H1 (cell line): ENCODE measurements around the gene ZNF132. TPM values are rescaled to one million over a fixed set of nuclear protein-coding genes. Genes with fewer than 3 reads are reported as not detected.

ENCODE experiments used
- CTCF ChIA-PET: fragments of 300-600 bp; sonication (Branson Sonifier 250); formaldehyde crosslinking; loops from one replicate; lab custom pipeline; 2021; ENCODE audit not compliant: partially characterized antibody; lab: Charles Lee
- POLR2A ChIA-PET: fragments of 300-600 bp; sonication (Branson Sonifier 250); formaldehyde crosslinking; loops from one replicate; lab custom pipeline; 2021; ENCODE audit warnings: inconsistent platforms; ENCODE audit not compliant: partially characterized antibody; lab: Charles Lee
- DNase-seq, 2 experiments: peaks; one replicate each; pipeline versions ENCODE4 v3.0.0 to v3.0.0-alpha.2; 2010 to 2022; ENCODE audit warnings: low spot score in 2 of 2, low read depth in 1 of 2, mixed read lengths in 1 of 2
- FAIRE-seq: peaks from 2 replicates; lab custom pipeline; 2011; peaks lifted over from hg19 to GRCh38; lab: Jason Lieb, UNC
- H2AFZ ChIP-seq: 2 replicates; pipeline ENCODE4 v1.8.1; 2012; ENCODE audit warnings: low read length, inconsistent platforms
- H2AK5ac ChIP-seq: 2 replicates; pipeline ENCODE4 v1.6.1; 2013; ENCODE audit warnings: low read depth, low read length
- H2BK120ac ChIP-seq: replicated peaks from 2 replicates; pipeline ENCODE3; 2013; ENCODE audit warnings: low read depth, low read length, inconsistent platforms
- H2BK12ac ChIP-seq: 2 replicates; pipeline ENCODE4 v1.6.1; 2013; ENCODE audit warnings: low read depth, low read length
- H2BK15ac ChIP-seq: 2 replicates; pipeline ENCODE4 v1.6.1; 2013; ENCODE audit warnings: low read length
- H2BK20ac ChIP-seq: 2 replicates; pipeline ENCODE4 v1.6.1; 2013; ENCODE audit warnings: low read length
- H2BK5ac ChIP-seq: 2 replicates; pipeline ENCODE4 v1.6.1; 2013; ENCODE audit warnings: low read depth, low read length
- H3K14ac ChIP-seq: 2 replicates; pipeline ENCODE4 v1.6.1; 2013; ENCODE audit warnings: inconsistent platforms; ENCODE audit not compliant: insufficient read length
- H3K18ac ChIP-seq: 2 replicates; pipeline ENCODE4 v1.6.1; 2013; ENCODE audit warnings: low read length; ENCODE audit errors: extremely low read depth
- H3K23ac ChIP-seq: 2 replicates; pipeline ENCODE4 v1.6.1; 2013; ENCODE audit warnings: inconsistent platforms; ENCODE audit not compliant: insufficient read length
- H3K23me2 ChIP-seq: 2 replicates; pipeline ENCODE4 v1.6.1; 2013; ENCODE audit warnings: low read depth, low read length
- H3K27ac ChIP-seq: 2 replicates; pipeline ENCODE4 v1.6.1; 2011; ENCODE audit warnings: low read depth, low read length, inconsistent platforms
- H3K27me3 ChIP-seq, 4 experiments: replicated peaks in 1 of 4; 1 replicate in 1 of 4; 2 replicates in 3 of 4; pipeline versions ENCODE4 v1.6.1 to v1.8.1; 2011 to 2013; ENCODE audit warnings: low read length in 3 of 4, mild to moderate bottlenecking in 3 of 4, inconsistent platforms in 2 of 4, mixed read lengths in 2 of 4, moderate library complexity in 1 of 4; ENCODE audit not compliant: control insufficient read depth in 3 of 4, insufficient read depth in 3 of 4; ENCODE audit errors: extremely low read depth in 1 of 4
- H3K36me3 ChIP-seq, 4 experiments: 2 replicates each; pipeline versions ENCODE4 v1.6.1 to v1.8.1; 2011 to 2013; ENCODE audit warnings: mild to moderate bottlenecking in 4 of 4, low read length in 3 of 4, moderate library complexity in 2 of 4, control low read depth in 1 of 4, inconsistent platforms in 1 of 4; ENCODE audit not compliant: insufficient read depth in 4 of 4, control insufficient read depth in 2 of 4
- H3K4ac ChIP-seq: replicated peaks from 2 replicates; pipeline ENCODE3; 2013; ENCODE audit warnings: low read length, low read depth, mixed read lengths, inconsistent platforms; ENCODE audit not compliant: insufficient read length
- H3K4me1 ChIP-seq, 4 experiments: replicated peaks in 1 of 4; 1 replicate in 1 of 4; 2 replicates in 3 of 4; pipeline versions ENCODE4 v1.6.1 to v1.8.1; 2011 to 2013; ENCODE audit warnings: low read length in 3 of 4, inconsistent platforms in 2 of 4, mixed read lengths in 1 of 4; ENCODE audit not compliant: insufficient read depth in 4 of 4, control insufficient read depth in 3 of 4
- H3K4me2 ChIP-seq, 2 experiments: 2 replicates each; pipeline versions ENCODE4 v1.6.1 to v1.8.1; 2011 to 2013; ENCODE audit warnings: low read depth in 2 of 2, low read length in 2 of 2, control low read depth in 1 of 2, inconsistent platforms in 1 of 2, mild to moderate bottlenecking in 1 of 2; ENCODE audit not compliant: insufficient read depth in 1 of 2
- H3K4me3 ChIP-seq, 4 experiments: fragments of 200-600, 300-600 bp in 1 of 4; sonication (generic), shearing (Covaris generic), sonication (Bioruptor Twin) in 1 of 4; 2 replicates each; pipeline versions ENCODE4 v1.5.1 to v1.8.1; 2011 to 2016; ENCODE audit warnings: low read length in 4 of 4, low read depth in 3 of 4, control low read depth in 2 of 4, inconsistent platforms in 2 of 4, mild to moderate bottlenecking in 2 of 4, mixed read lengths in 1 of 4, moderate library complexity in 1 of 4; ENCODE audit not compliant: insufficient read depth in 2 of 4; ENCODE audit errors: extremely low read depth in 1 of 4
- H3K56ac ChIP-seq: replicated peaks from 2 replicates; pipeline ENCODE3; 2013; ENCODE audit warnings: low read depth, mild to moderate bottlenecking, mixed read lengths, low read length, inconsistent platforms; ENCODE audit not compliant: insufficient read length
- H3K79me1 ChIP-seq: 2 replicates; pipeline ENCODE4 v1.6.1; 2013; ENCODE audit warnings: low read depth, low read length, control low read depth
- H3K79me2 ChIP-seq, 2 experiments: 2 replicates each; pipeline versions ENCODE4 v1.6.1 to v1.8.1; 2012 to 2013; ENCODE audit warnings: low read length in 2 of 2, mild to moderate bottlenecking in 2 of 2, inconsistent platforms in 1 of 2; ENCODE audit not compliant: insufficient read depth in 2 of 2, control insufficient read depth in 1 of 2
- H3K9ac ChIP-seq, 4 experiments: replicated peaks in 1 of 4; 1 replicate in 1 of 4; 2 replicates in 3 of 4; pipeline versions ENCODE4 v1.6.1 to v1.8.1; 2011 to 2013; ENCODE audit warnings: low read depth in 3 of 4, low read length in 3 of 4, control low read depth in 2 of 4, mild to moderate bottlenecking in 2 of 4, moderate library complexity in 2 of 4, inconsistent platforms in 1 of 4; ENCODE audit errors: extremely low read depth in 1 of 4
- H3K9me3 ChIP-seq, 2 experiments: 2 replicates each; pipeline versions ENCODE4 v1.6.1 to v1.8.1; 2012 to 2013; ENCODE audit warnings: mild to moderate bottlenecking in 2 of 2, moderate library complexity in 2 of 2, control low read depth in 1 of 2, inconsistent platforms in 1 of 2, low read depth in 1 of 2, low read length in 1 of 2, mixed read lengths in 1 of 2; ENCODE audit not compliant: insufficient read depth in 2 of 2
- H4K20me1 ChIP-seq, 2 experiments: replicated peaks in 1 of 2; 2 replicates each; pipeline versions ENCODE3 to v1.8.1; 2011 to 2013; ENCODE audit warnings: inconsistent platforms in 2 of 2, low read length in 2 of 2, mild to moderate bottlenecking in 1 of 2; ENCODE audit not compliant: insufficient read depth in 2 of 2, control insufficient read depth in 1 of 2
- H4K5ac ChIP-seq: 2 replicates; pipeline ENCODE4 v1.6.1; 2013; ENCODE audit warnings: low read length, low read depth, mixed read lengths, inconsistent platforms; ENCODE audit not compliant: insufficient read length
- H4K8ac ChIP-seq: 2 replicates; pipeline ENCODE4 v1.8.0; 2013; ENCODE audit warnings: mild to moderate bottlenecking, moderate library complexity, low read length, inconsistent platforms; ENCODE audit not compliant: insufficient read depth; ENCODE audit errors: extremely low read depth
- H4K91ac ChIP-seq: replicated peaks from 2 replicates; pipeline ENCODE3; 2013; ENCODE audit warnings: low read length, mixed read lengths, inconsistent platforms; ENCODE audit not compliant: insufficient read length
- CHD1 ChIP-seq: IDR thresholded peaks from 2 replicates; pipeline ENCODE4 v1.6.1; 2012; ENCODE audit warnings: low read depth, low read length, improper control_type of control experiment
- WGBS, 2 experiments: shearing (Covaris generic) in 1 of 2; methylation state at CpG; one replicate each; pipeline versions ENCODE4 v1.1.6 to v1.1.7; 2013 to 2015; ENCODE audit warnings: low lambda C conversion rate in 2 of 2, mixed read lengths in 2 of 2, inconsistent platforms in 1 of 2, low coverage in 1 of 2, missing lambda C conversion rate in 1 of 2; ENCODE audit not compliant: insufficient replicate concordance in 2 of 2, insufficient coverage in 1 of 2, insufficient read length in 1 of 2; ENCODE audit errors: extremely low coverage in 1 of 2, missing lambda C conversion rate in 1 of 2; 5-methylcytosine and 5-hydroxymethylcytosine counted together
- polyA plus RNA-seq, 7 experiments: library from polyadenylated mRNA; depleted of rRNA in 3 of 7; stranded (reverse) in 5 of 7; unstranded in 2 of 7; fragments of >200 nt in 5 of 7; fragments of 200-250 nt in 2 of 7; gene quantifications; 1 replicate in 5 of 7; 2 replicates in 1 of 7; 4 replicates in 1 of 7; pipeline versions ENCODE4 v1.2.1 to v1.2.3, GENCODE V29; 2011 to 2013; ENCODE audit warnings: missing spikeins in 2 of 7, mixed read lengths in 2 of 7
- total RNA-seq: library from RNA; stranded (reverse); fragmentation: NEBNext Ultra II Directional; extraction: Animal tissue kit (Norgen Biotek cat#: 25700); gene quantifications from 2 replicates; pipeline ENCODE4 v1.2.1, GENCODE V29; 2021

The ZNF132 gene
- total and polyA plus RNA-seq, 2 of the 8 experiments (the other 6 are each of a cell fraction or from before 2014, with no cell fraction given), result 0.89 to 1.9 TPM

DNA sequence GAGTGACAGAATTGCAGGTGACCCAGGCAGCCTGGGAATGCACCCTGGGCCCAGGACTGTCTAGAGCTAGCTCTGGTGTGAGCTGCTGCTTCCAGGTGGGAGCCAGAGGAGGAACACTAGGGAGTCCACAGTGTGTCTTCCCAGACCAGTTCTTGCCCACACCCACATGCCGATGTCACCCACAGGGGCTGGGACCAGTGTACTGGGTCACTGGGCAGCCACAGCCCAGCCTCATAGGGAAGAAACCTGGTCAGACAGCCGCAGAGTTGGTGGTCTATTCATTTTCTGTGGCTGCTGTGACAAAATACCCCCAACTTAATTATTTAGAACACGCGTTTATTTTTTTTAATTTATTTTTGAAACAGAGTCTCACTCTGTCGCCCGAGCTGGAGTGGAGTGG, 41.4 kb downstream of the ZNF132 start:
- no peak overlapping the region for H2BK12ac ChIP-seq
- peaks cover 12% of the 10 kb centered on the region for H3K23me2 ChIP-seq
- TF ChIP-seq CHD1, result no peak
- TF ChIP-seq, all 59 proteins: peak for 0
- no peak overlapping the region for H2BK15ac ChIP-seq
- no peak overlapping the region for H3K18ac ChIP-seq
- no peak overlapping the region for H3K4me3 ChIP-seq
- WGBS, 2 experiments, result 84% methylated on average over 6 of the region's 6 CpGs; no CpG with 5 or more reads in 1 of the 2 experiments
- DNase-seq (no peak), FAIRE-seq (no peak)
- H3K14ac ChIP-seq, result no peak overlapping the region
- H2BK20ac ChIP-seq, result no peak overlapping the region
- H3K79me2 ChIP-seq, result no peaks in the 10 kb centered on the region
- no peak overlapping the region for H4K8ac ChIP-seq
- H3K4me1 ChIP-seq, result peaks cover 0 to 27% (median 17%) of the 10 kb centered on the region in 4 experiments; a peak in 5 of 7 replicates
- no peak overlapping the region for H3K9ac ChIP-seq
- no peak overlapping the region for H2BK120ac ChIP-seq
- H3K4ac ChIP-seq, result no peak overlapping the region
- H3K27me3 ChIP-seq, result peaks cover 3 to 17% (median 11%) of the 10 kb centered on the region in 4 experiments; a peak in 6 of 7 replicates
- ChIA-PET POLR2A (interaction anchor here (1.3 to 7.2 kb wide), 3 partner anchors 10 to 17 kb away, joined by 3 to 78 read pairs (median 6); partner anchors contain the start of genes RPS5 and ZNF584), CTCF (interaction anchor here (0.7 to 2.8 kb wide), 4 partner anchors 36 to 121 kb away, joined by 3 to 7 read pairs (median 4); partner anchors contain the start of genes ZBTB45 and ZNF497)
- no peak overlapping the region for H2AFZ ChIP-seq
- H3K27ac ChIP-seq, result no peak overlapping the region
- peak overlapping the region; percentile 29 for H4K91ac ChIP-seq
- H3K9me3 ChIP-seq, result no peaks in the 10 kb centered on the region
- no peak overlapping the region for H4K5ac ChIP-seq
- H3K4me2 ChIP-seq, result no peak overlapping the region
- H3K56ac ChIP-seq, result no peak overlapping the region
- peaks cover 4 to 14% (median 13%) of the 10 kb centered on the region in 4 experiments; a peak in 7 of 8 replicates for H3K36me3 ChIP-seq
- peaks cover 10% of the 10 kb centered on the region in 2 experiments for H4K20me1 ChIP-seq
- no peak overlapping the region; the same call in 1 of the 2 replicates for H2AK5ac ChIP-seq
- no peak overlapping the region for H2BK5ac ChIP-seq
- no peaks in the 10 kb centered on the region; the same call in 1 of the 2 replicates for H3K79me1 ChIP-seq
- no peak overlapping the region for H3K23ac ChIP-seq
